Transverse colon (tissue), 4 donors: Measurements from ENCODE around the gene PTPRD. TPM values are rescaled to one million over a fixed set of nuclear protein-coding genes. Genes with fewer than 3 reads are reported as not detected.

Experiments used
- DNase-seq: peaks from one replicate; pipeline ENCODE4 v3.0.0-alpha.2; 2019
- H3K27ac ChIP-seq, 4 donors: fragments of 200-600 bp; sonication (generic); 2 replicates each; pipeline ENCODE4 v1.5.1; 2016 to 2018; ENCODE audit warnings: inconsistent platforms in 4 of 4
- H3K27me3 ChIP-seq: fragments of 200-600 bp; sonication (generic); 2 replicates; pipeline ENCODE4 v1.5.1; 2017; ENCODE audit warnings: inconsistent platforms
- H3K36me3 ChIP-seq, 4 donors: fragments of 200-600 bp; sonication (generic); 2 replicates each; pipeline ENCODE4 v1.5.1; 2017 to 2019; ENCODE audit warnings: inconsistent platforms in 4 of 4
- H3K4me1 ChIP-seq, 4 donors: fragments of 200-600 bp; sonication (generic); 2 replicates each; pipeline ENCODE4 v1.5.1; 2017 to 2020; ENCODE audit warnings: inconsistent platforms in 4 of 4
- H3K4me3 ChIP-seq, 4 donors: fragments of 200-600 bp; sonication (generic); 1 replicate in 1 of 4; 2 replicates in 3 of 4; pipeline versions ENCODE4 v1.5.1 to v1.6.1; 2017 to 2019; ENCODE audit warnings: inconsistent platforms in 4 of 4
- H3K9me3 ChIP-seq, 2 donors: fragments of 200-600 bp; sonication (generic); 2 replicates each; pipeline ENCODE4 v1.5.1; 2017 to 2019; ENCODE audit warnings: inconsistent platforms in 2 of 2
- CTCF ChIP-seq, 5 experiments: fragments of 200-600 bp in 3 of 5; fragments of 450-650 bp in 2 of 5; sonication (generic) in 3 of 5; IDR thresholded peaks; 1 replicate in 2 of 5; 2 replicates in 3 of 5; pipeline ENCODE4 v1.5.1; 2016 to 2017; ENCODE audit warnings: antibody characterized with exemption in 5 of 5, inconsistent platforms in 3 of 5, mild to moderate bottlenecking in 2 of 5, moderate library complexity in 1 of 5
- EP300 ChIP-seq: sonication (generic); formaldehyde crosslinking; IDR thresholded peaks from one replicate; pipeline ENCODE4 v1.6.1; 2017; ENCODE audit warnings: antibody characterized with exemption, low read depth
- POLR2A ChIP-seq: fragments of 450-650 bp; IDR thresholded peaks from one replicate; pipeline ENCODE4 v1.6.1; 2016; ENCODE audit warnings: antibody characterized with exemption, mild to moderate bottlenecking, moderate library complexity
- POLR2AphosphoS5 ChIP-seq, 3 donors: sonication (generic); formaldehyde crosslinking; IDR thresholded peaks; one replicate each; pipeline ENCODE4 v1.6.1; 2016; ENCODE audit warnings: antibody characterized with exemption in 3 of 3
- WGBS, 2 donors: methylation state at CpG; one replicate each; pipeline ENCODE4 v1.1.5; 2018; ENCODE audit warnings: low coverage in 1 of 2; 5-methylcytosine and 5-hydroxymethylcytosine counted together
- in situ Hi-C, 4 donors: fragments of 200-750 bp; cut with MboI; loops; one replicate each; pipeline versions ENCODE4 v1.15.0 to v1.15.1; 2017; ENCODE audit warnings: low sequenced_read_pairs in 3 of 4, low pct_ligation_motif_present in 1 of 4, low pct_unique_long_range_greater_than_20kb in 1 of 4
- intact Hi-C: fragments of 100-400 bp; cut with DNase I; formaldehyde crosslinking; loops from one replicate; pipeline ENCODE4 v1.15.1; 2023; ENCODE audit warnings: low total_unique reads
- total RNA-seq, 4 donors: library from RNA; depleted of rRNA; stranded (reverse); fragments of >200 nt; gene quantifications; one replicate each; pipeline ENCODE4 v1.1.0, GENCODE V29; 2016

PTPRD gene
- total RNA-seq, 4 donors from 2014 or later = 43.0 to 115 (median 79.1) TPM

GRCh38 chr9:8718121-8718725, 1894.6 kb downstream of the PTPRD start:
- intact Hi-C loops = no loop called here
- WGBS, 2 donors = 54 to 59% methylated on average over 4 of the region's 4 CpGs
- in situ Hi-C loops = no loop called here

DNA sequence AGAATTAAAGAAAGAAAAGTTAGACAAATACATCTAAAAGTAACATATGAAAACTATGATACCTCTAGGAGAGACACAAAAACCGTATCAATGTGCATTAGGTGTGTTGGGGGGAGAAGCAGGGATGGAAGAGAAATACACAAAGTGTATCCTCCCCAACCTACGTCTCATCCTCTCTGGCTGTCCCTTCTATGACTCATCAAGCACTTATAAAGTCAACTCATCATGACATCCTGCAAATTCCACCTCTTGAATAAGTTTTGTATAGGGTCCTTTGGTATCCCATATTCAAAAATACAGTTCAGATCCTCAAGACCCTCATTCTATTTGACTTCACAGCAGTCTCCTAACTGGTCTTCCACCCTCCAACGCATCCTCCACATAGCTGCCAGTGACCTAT, 1895.7 kb downstream of the PTPRD start:
- in situ Hi-C loops = no loop called here
- WGBS, 2 donors = 83 to 86% methylated on average over 3 of the region's 3 CpGs
- no peaks in the 10 kb centered on the region for H3K27me3 ChIP-seq
- H3K4me1 ChIP-seq = no peaks in the 10 kb centered on the region
- no peak for DNase-seq
- H3K27ac ChIP-seq = no peak overlapping the region
- H3K4me3 ChIP-seq = no peak overlapping the region
- no peaks in the 10 kb centered on the region for H3K9me3 ChIP-seq
- TF ChIP-seq POLR2AphosphoS5 (IDR thresholded peaks at IDR 0.05) (no peak), CTCF (IDR thresholded peaks at IDR 0.05) (no peak)
- intact Hi-C loops = no loop called here
- no peaks in the 10 kb centered on the region for H3K36me3 ChIP-seq

More at GRCh38 chr9:8718121-8718725, 1894.6 kb downstream of the PTPRD start:
- Histone ChIP-seq H3K27me3 (no peaks in the 10 kb centered on the region), H3K27ac (no peak overlapping the region), H3K36me3 (no peaks in the 10 kb centered on the region), H3K4me3 (no peak overlapping the region), H3K4me1 (no peaks in the 10 kb centered on the region), H3K9me3 (no peaks in the 10 kb centered on the region)
- DNase-seq = no peak
- TF ChIP-seq POLR2AphosphoS5 (IDR thresholded peaks at IDR 0.05) (no peak), EP300 (no peak), CTCF (IDR thresholded peaks at IDR 0.05) (no peak), POLR2A (no peak)

- WGBS, 2 donors = 42% methylated on average over 2 of the region's 2 CpGs; no CpG with 5 or more reads in 1 of the 2 donors
- no peaks in the 10 kb centered on the region for H3K4me1 ChIP-seq
- H3K27ac ChIP-seq = no peak overlapping the region
- TF ChIP-seq EP300 = no peak
- no peak for TF ChIP-seq POLR2AphosphoS5 (IDR thresholded peaks at IDR 0.05)
- no peak for TF ChIP-seq POLR2A
- TF ChIP-seq CTCF (IDR thresholded peaks at IDR 0.05) = no peak
- H3K27me3 ChIP-seq = no peaks in the 10 kb centered on the region
- in situ Hi-C loops (no loop called here), intact Hi-C loops (no loop called here)
- DNase-seq = no peak
- no peaks in the 10 kb centered on the region for H3K9me3 ChIP-seq
- no peaks in the 10 kb centered on the region for H3K36me3 ChIP-seq
- H3K4me3 ChIP-seq = no peak overlapping the region
Observed at GRCh38 chr9:8715788-8716187, 1897.0 kb downstream of the PTPRD start.

DNA sequence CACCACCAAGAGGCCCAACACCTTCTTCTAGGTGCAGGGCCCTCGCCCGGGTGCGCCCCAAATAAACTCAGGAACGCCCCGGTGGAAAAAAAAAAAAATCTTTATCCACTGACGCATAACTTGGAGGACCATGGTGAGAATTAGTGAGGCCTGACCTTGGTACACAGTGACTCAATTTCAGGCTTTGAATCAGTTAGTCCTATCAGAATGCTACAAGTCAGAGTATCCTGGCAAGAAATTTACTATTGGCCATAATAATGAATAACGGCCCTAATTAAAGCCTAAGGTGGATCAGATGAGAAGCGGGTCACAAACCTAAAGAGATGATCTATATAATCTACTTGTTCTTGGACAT, 1899.0 kb downstream of the PTPRD start:
- in situ Hi-C loops (no loop called here), intact Hi-C loops (no loop called here)
- TF ChIP-seq CTCF (IDR thresholded peaks at IDR 0.05) (no peak), POLR2AphosphoS5 (IDR thresholded peaks at IDR 0.05) (no peak), POLR2A (no peak), EP300 (no peak)

More for the DNA sequence above, 1899.0 kb downstream of the PTPRD start:
- H3K27me3 ChIP-seq = no peaks in the 10 kb centered on the region
- no peaks in the 10 kb centered on the region for H3K9me3 ChIP-seq
- no peak overlapping the region for H3K27ac ChIP-seq
- no peaks in the 10 kb centered on the region for H3K4me1 ChIP-seq
- H3K4me3 ChIP-seq = no peak overlapping the region
- no peak for DNase-seq
- 73 to 79% methylated on average over 8 of the region's 8 CpGs for WGBS, 2 donors
- H3K36me3 ChIP-seq = no peaks in the 10 kb centered on the region
